Stimulated activated CD8-positive, alpha-beta memory T cell treated with anti-CD3 and anti-CD28 coated beads, Interleukin-2, amount 100 ng/mL, for 48 hours (primary cell): ENCODE results near the gene CLMN.
"Not testable (repeated sequence)": the region's sequence is repeated elsewhere in the genome, so short reads cannot be mapped to it uniquely, and the experiment has no call there.

Source experiments
- DNase-seq, 2 donors: peaks; one replicate each; pipeline ENCODE4 v3.0.0-alpha.2; 2020; ENCODE audit warnings: low read depth in 2 of 2

Gene CLMN

DNA sequence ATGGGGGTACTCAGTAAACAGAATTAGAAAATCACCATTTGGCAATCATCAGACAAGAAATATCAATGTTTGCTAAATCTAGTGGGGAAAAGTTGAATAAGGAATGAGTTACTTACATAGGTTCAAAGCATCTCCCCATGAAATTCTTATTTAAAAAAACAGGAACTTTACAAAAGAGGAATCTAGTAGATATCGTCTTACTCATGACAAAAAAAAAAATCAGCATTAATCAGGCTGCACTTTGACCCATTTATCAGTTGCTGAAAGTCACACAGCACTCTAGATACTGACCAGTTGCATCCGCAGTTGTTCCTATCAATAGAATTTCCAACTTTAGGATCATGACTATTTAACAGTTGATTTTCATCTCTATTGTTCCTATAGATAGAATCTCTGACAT lies 156.6 kb downstream of the CLMN start:
- DNase-seq = no peak

DNA sequence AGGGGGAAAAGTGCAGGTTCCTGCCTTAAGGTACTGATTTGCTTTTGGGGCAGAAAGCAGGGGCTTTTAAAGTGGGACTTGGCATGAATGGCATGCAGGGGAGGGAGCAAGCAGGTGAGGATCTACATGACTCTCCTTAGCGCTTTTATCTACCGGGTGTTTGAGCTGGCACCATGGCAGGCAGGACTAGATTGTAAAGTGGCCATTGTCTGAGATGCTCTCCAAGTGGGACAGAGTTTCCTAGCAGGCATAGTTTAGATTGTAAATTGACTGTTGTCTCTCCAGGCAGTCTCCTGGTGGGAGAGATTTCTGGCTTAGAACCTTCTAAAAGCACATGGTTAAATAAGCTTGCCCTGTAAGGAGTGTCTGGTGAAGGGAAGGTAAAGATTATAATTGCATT lies 157.1 kb downstream of the CLMN start:
- no peak for DNase-seq

DNA sequence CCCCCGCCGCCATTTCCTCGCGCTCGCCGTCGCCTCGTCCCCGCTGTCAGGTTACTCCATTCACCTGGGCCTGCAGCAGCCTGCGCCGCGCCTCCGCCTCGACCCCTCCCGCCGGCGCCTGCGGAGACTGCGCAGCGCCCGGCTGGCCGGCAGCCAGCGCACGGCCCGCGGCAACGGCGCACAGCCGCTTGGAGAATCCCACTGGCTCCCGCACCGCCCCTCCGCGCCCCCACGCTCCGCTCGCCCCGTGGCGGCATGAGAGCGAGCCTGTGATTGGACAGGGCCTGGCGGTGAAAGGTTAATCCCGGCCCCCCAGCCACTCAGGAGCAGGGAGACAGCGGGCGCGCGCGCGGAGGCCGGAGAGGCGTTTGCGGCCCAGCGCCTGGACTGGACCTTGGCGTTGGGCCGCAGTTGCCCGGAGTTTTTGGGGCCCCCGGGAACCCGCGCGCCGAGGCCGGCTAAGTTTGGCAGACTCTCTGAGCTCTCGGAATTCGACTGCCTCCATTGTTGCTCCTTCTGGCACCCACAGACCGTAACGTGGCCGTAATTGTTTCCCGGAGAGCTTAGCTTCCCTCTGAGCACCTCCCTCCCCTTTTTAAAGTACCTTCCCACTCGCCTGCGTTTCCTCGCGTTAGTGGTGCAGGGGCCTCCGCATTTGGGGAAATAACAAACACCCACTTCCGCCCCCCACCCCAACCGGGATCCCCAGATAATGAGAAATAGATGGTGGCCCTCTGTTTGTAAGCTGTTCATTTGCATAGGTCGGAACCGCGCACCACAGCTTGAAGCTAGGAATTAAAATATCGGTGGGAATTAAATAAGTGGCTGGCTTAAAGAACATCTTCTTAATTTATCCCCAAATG lies 162.2 kb downstream of the CLMN start, which contains the start of gene DICER1:
DICER1 (minus strand) TSS at position 203 of the 863 bp plus-strand sequence. CDS start 24,071 bp downstream, outside the sequence.
- peak; percentile 91 to 93 for DNase-seq

DNA sequence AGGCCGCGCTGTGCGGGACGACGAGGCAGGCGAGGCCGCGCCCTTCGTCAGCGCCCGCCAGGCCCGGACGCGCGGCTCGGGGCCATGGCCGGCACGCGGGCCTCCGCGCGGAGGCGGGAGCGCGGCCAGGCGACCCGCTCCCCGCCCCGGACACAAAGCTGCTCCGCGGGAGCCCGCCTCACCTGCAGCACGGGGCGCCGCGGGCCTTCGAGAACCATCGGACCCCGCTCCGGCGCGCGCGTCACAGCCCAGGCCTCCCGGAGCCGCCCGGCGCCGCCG lies 162.7 kb downstream of the CLMN start:
- DNase-seq = no peak

DNA sequence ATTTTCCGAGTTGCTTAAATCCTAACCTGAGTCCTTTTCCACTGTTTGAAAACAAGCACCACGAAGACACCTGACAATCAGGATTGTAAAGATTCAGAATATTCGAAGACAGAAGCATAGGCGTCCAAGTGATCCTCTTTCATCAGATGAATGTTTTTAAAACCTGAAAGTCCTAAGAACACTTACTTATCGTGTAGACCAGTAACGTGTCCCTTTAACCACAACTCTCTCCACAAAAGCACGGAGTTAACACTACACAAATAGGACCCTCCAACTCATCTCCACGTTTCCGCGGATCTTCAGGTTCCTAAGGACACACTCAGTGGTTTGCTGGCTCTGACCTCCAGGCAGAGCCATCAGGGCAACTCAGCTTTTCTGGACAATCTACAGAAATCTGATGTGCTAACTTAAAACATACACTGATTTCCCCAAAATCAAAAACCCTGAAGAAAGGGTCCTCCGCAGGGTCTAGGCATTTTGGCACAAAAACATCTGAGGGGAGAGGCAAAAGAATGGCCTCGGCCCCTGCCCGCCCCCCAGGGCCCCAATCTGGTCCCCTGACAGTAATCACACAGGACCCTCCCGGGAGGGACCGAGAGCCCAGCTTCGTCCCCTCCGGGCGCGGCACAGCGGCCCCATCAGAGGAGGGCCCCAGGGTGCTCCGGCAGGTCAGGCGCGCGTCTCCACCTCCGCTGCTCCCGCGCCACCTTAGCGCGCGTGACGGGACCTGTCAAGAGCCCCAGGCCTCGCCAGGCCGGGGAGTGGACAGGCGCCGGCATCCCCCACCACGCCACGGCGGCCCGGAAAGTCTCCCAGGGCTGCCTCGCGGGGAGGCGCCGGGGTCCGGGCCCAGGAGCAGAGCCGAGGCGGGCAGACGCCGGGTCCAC lies 163.3 kb downstream of the CLMN start:
- DNase-seq = peak; percentile 19 to 23

DNA sequence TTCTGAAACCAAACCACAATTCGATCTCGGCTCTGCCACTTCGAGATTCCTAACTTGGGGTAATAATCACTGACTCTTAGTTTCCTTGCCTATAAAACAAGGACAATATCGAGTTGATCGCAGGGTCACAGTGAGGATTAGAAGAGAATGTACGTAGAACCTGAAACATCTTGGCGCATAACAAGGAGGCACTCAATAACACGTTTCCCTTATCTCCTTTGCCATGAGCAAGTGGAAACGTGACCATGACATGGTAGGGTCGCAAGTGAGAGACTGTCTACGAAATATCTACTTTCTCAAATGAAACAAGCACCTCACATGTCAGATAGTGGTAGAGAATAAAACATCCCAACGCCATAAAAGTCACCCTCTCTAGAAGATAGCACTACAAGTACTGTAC lies 164.7 kb downstream of the CLMN start:
- DNase-seq = no peak

DNA sequence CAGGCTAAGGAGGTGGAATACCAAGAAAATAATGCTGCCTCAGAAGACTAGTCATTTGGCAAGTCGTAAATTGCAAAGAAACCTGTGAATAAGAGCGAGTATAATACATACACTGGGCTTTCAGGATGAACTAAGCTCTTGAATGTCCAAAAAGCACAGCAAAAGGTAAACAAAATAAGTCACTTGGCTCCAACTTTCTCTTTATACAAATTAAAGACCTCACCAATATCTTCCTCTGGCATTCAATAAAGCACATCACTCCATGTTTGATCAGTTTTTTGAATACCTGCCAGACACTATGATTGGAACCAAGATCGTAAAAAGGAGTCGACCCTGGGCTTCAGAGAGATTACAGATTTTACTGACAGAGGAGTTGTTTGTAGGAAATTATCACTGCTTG lies 165.8 kb downstream of the CLMN start:
- DNase-seq = no peak

DNA sequence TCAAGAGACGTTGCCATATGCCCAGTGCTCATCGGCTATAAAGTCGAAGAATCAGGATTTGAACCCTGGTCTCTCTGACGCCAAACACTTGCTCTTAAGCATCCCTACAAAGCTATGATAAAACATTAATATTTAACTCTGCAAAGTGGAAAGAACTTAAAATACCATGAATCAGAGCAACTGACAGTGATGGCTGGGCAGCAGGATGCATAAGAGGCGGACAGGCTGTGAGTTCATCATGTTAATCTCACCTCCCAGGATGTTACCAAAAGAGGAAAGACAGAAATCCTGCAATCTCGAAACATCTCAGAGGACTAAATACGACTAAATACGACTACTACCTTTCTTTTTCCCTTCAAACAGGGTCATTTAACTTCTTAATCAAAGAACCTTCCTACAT lies 168.1 kb downstream of the CLMN start:
- no peak for DNase-seq

DNA sequence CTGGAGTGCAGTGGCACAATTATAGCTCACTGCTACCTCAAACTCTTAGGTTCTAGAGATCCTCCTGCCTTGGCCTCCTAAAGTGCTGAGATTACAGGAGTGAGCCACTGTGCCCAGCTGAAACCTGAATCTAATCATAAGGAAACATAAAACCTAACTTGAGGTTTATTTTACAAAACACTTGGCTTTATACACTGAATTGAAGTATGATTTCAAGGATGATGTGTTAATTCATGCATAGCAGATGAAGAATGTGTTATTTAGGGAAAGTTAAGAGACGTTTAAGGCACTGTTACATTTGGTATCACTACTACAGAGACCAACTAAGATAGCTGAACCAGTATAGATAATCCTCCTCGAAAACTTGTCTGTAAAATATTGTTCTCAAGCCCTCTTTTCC lies 168.8 kb downstream of the CLMN start:
- no peak for DNase-seq

DNA sequence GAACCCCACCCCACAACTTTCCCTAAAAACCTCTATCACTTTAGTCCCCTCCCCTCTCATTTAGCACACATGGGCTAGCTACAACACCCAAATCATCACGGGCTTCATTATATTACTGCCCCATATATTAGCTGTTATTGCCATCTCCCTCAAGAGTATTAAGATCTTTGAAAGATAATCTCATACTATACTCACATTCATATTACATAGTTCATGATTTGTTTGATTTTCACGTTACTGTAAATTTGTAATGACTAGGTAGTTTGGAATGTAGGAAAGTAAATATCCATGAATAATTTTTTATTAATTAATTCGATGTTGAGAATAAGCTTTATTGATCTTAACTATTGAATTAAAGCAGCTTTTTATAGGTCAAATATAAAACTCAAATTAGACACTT lies 170.3 kb downstream of the CLMN start:
- DNase-seq = no peak

DNA sequence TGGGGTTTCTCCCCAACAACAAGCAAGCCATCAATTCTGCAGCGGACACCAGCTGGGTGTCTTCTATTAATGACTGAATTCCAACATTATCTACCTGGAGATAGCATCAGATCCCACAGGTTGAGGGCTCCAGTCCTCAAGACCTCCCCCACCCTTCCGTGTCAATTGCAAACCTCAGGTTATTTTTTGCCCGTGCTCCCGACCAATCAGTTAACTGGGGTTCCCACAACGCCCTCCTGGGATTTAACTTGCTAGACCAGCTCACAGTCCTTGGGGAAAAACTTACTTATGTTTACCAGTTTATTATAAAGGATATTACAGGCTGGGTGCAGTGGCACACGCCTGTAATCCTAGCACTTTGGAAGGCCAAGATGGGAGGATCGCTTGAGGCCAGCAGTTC lies 172.1 kb downstream of the CLMN start:
- DNase-seq = no peak

DNA sequence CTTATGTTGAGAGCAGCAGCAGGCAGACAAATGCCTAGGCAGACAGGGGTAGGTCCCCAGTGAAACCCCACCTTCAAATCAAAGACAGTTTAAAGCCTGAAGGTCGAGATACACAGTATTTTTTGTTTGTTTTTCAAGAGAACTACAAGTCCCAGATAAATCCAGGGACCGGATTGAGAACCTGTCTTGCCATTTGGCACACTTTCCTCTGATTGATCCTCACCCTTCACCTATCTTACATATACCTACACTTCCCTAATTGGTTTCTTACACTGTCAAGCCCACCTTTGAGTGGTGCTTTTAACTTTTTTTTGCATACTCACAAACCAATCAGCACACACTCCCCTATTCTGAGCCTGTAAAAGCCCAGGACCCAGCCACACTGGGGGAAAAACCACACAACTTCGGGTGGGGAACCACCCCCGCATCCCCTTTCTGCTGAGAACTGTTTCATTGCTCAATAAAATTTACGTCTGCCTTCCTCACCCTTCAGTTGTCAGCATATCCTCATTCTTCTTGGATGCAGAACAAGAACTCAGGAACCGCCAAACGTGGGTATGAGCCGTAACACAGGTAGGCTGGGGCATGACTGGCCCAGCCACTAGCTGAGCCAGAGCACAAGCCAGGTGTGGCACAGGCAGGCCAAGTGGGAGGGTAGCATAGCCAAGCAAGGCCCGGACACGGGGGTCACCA lies 173.5 kb downstream of the CLMN start:
- no peak for DNase-seq

DNA sequence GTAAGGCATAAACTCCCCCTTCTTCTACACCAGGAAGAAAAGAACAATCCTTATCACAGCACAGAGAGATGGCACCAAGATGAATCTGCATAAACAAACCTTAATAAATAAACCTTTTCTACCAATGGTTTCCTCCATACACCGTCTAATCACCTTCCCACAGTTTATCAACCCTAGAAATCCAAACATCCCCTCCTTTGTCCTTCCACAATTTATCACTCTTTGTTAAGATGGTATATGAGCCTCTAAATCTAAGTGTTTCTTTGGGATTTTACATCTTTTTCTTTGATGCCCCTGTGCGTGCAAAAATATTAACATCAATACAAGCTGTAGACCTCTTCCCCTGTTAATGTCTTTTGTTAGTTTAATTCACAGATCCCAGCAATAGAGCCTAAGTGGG lies 174.9 kb downstream of the CLMN start:
- no peak for DNase-seq

DNA sequence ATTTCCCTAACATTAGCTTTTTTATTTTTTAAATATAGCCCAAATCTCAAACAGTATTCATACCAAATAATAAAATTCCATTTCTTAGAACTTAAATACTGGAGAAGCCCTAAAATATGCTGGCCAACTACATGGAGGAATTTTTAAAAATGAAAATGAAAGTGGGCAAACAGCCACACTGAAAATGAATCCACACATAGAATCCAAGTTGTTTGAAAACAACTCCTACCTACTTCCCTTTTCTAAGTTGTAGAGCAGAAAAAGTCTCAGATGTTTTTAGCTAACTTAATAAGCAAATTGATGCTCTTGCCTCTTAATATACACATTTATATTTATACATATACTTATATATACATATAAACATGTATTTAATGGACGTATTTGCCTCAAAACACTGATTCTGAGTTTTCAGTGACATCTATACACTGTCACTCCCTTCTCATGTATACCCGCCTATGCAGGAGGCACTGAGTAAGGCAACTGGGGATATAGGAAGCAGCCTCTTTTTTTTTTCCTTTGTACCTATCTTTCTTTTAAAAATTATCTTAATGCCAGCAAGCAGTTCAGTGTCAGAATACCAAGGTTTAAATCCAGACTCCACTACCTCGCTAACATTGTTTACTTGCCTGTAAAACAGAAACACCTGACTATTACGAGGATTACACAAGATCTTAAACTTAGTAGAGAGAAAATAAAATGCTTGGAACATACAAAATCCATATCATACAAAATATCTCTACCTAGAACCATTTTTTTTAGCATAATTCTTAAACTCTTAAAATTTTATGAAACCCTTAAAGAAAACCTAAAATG lies 175.7 kb downstream of the CLMN start:
- DNase-seq = no peak

DNA sequence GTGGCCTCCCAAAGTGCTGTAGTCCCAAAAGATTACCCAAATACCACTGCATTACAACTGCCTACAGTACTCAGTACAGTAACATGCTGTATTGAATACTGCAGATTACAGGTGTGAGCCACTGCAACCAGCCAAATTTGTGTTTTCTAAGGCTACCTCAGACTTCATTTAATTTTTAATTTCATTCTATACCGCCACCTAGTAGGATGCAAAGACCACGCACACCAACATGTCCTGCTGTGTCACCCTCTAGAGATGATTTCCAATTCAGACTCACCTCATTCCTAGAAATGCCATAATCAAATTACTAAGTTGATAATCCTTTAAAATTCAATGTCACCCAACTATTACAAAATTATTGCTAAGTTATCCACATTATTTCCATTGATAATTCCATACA lies 177.5 kb downstream of the CLMN start:
- DNase-seq = no peak

DNA sequence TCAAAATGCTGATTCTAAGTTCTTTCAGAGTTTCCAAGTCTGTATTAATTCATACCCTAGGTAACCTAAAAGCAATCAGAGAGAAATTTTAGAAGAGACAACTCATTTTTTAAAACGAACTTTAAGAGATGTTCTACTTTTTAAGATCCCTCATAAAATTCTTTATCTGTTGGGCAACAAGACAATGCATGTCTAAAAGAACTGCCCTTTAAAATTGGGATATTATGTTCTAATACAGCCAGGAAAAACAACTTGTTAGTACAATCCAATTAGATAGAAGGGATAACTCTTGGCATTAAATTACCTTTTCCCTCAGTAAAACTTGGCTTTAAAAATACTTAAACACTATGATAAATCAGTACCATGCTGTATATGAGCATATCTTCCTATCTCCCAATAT lies 178.0 kb downstream of the CLMN start:
- no peak for DNase-seq

DNA sequence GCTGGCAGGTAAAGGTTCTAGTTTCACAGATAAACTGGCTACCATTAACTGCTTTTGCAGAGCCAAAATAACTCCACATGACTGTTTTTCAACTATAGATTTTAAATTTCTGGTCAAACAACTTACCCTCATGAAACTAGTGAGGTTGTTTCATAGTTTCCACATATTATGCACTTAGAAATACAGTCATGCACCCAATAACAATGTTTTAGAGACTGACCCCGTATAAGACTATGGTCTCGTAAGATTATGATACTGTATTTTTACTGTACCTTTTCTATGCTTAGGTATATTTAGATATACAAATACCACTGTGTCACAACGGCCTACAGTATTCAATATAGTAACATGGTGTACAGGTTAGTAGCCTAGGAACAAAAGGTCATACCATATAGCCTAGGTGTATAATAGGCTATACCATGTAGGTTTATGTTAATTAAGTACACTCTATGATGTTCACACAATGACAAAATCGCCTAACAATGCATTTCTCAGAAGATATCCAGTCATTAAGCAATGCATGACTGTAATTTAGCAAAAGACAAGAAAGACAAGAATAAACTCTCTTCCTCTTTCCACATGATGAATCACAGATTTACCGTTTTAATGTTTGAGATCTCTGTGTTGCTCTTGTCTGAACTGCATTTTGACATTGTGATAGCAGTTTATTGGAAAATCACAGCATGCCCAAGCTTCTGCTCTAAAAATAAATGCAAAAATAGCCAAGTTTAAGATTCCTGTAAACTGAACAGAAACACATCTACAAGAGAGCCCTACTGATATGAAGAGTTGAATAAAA lies 179.4 kb downstream of the CLMN start:
- DNase-seq = no peak

DNA sequence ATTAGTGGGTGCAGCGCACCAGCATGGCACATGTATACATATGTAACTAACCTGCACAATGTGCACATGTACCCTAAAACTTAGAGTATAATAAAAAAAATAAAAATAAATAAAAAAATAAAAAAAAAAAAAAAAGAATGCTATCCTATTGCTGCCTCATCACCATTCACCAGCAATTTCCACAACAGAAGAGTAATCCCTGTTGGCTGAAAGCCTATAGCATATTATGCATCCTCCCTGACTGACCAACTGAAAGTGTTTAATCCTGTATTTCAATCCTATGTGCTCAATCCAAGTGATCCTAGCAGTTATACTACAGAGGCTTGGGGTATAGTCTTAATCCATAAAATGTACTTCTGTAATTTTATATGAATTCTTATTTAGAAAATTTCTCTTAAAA lies 180.8 kb downstream of the CLMN start:
- DNase-seq = no peak

DNA sequence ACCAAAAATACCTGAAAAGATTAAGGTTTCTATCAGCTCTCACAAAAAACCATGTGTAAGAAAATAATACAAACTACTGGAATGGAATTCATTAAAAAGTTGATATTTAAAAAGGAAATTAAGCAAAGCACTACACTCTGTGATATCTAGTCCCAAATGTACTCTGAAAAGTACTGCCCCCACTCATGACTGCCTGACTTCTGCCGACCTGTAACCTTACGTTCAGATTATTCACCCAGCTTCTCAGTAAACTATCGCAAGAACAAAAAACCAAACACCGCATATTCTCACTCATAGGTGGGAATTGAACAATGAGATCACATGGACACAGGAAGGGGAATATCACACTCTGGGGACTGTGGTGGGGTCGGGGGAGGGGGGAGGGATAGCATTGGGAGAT lies 181.3 kb downstream of the CLMN start:
- not testable (repeated sequence) for DNase-seq

DNA sequence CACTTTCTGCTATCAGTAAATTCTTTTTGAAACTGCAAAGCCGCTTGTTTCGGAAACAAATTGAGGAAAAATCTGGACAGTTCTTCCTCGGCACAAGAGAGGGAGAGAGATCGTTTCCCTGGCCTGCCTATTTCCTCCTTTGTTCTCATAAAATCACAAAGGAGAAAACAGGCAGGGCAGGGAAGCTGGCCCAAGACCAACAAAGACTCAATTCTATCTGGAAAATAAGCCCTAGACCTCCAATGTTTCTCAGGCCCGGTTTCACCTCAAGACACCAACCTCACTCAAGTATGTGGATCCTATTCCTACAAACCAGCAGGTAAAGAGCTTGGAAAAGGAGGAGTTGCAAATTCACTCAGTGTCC lies 181.9 kb downstream of the CLMN start:
- DNase-seq = no peak
